Middle frontal gyrus (tissue), 1 donor: ENCODE data around the gene SLK.

ENCODE experiments used
- DNase-seq: peaks from one replicate; pipeline ENCODE4 v3.0.0-alpha.2; 2015; ENCODE audit warnings: low spot score; ENCODE audit errors: extremely low spot score

Gene SLK

GRCh38 chr10:103966671-103967447, at the start of gene SLK:
Gene SLK (plus strand): TSS chr10:103967140. CDS start chr10:103967746, 606 bp downstream.
- DNase-seq: peak; percentile 84

GRCh38 chr10:103917302-103918052, 49.5 kb upstream of the SLK start:
- DNase-seq: no peak

GRCh38 chr10:103918053-103918846, 48.7 kb upstream of the SLK start, which contains the start of gene STN1:
Gene STN1 (minus strand): TSS chr10:103918184. CDS start chr10:103917594, 590 bp downstream.
- DNase-seq: peak; percentile 87

- DNase-seq: no peak
These were observed 47.3 kb upstream of the SLK start for GRCh38 chr10:103919648-103920025.

GRCh38 chr10:103921248-103921647, 45.7 kb upstream of the SLK start:
- DNase-seq: no peak

- DNase-seq: no peak
These were observed 45.2 kb upstream of the SLK start for GRCh38 chr10:103921750-103922195.

- no peak for DNase-seq
These were observed 44.3 kb upstream of the SLK start for GRCh38 chr10:103922659-103923058.

- DNase-seq: no peak
These were observed 43.4 kb upstream of the SLK start for GRCh38 chr10:103923502-103923901.

- DNase-seq: no peak
These were observed 41.3 kb upstream of the SLK start for GRCh38 chr10:103925591-103925990.

- no peak for DNase-seq
These were observed 40.1 kb upstream of the SLK start for GRCh38 chr10:103926722-103927319.

GRCh38 chr10:103928784-103929183, 38.2 kb upstream of the SLK start:
- DNase-seq: no peak

- DNase-seq: no peak
These were observed 37.5 kb upstream of the SLK start for GRCh38 chr10:103929381-103929921.

- DNase-seq: no peak
These were observed 36.5 kb upstream of the SLK start for GRCh38 chr10:103930449-103930848.

GRCh38 chr10:103930881-103931280, 36.1 kb upstream of the SLK start:
- DNase-seq: no peak

GRCh38 chr10:103931603-103932002, 35.3 kb upstream of the SLK start:
- DNase-seq: no peak

GRCh38 chr10:103932271-103932670, 34.7 kb upstream of the SLK start:
- DNase-seq: no peak

GRCh38 chr10:103932971-103933370, 34.0 kb upstream of the SLK start:
- DNase-seq: no peak

- DNase-seq: no peak
These were observed 33.3 kb upstream of the SLK start for GRCh38 chr10:103933557-103934121.

- DNase-seq: no peak
These were observed 32.6 kb upstream of the SLK start for GRCh38 chr10:103934308-103934707.

- DNase-seq: no peak
These were observed 30.9 kb upstream of the SLK start for GRCh38 chr10:103936022-103936421.

GRCh38 chr10:103939522-103939921, 27.4 kb upstream of the SLK start:
- no peak for DNase-seq
